Activated CD4-positive, alpha-beta T cell treated with anti-CD3 and anti-CD28 coated beads for 1 hour (primary cell): ENCODE data around the gene SOD1.

ENCODE experiments used
- DNase-seq: peaks from one replicate; pipeline ENCODE4 v3.0.0-alpha.2; 2020

SOD1 gene

GRCh38 chr21:31686272-31686915 lies 26.9 kb downstream of the SOD1 start:
- DNase-seq, result no peak

- no peak for DNase-seq
Measured at GRCh38 chr21:31687108-31687507, 27.6 kb downstream of the SOD1 start.

GRCh38 chr21:31688603-31689368 lies 29.3 kb downstream of the SOD1 start:
- DNase-seq, result no peak

- no peak for DNase-seq
Measured at GRCh38 chr21:31693222-31693621, 33.7 kb downstream of the SOD1 start.

- no peak for DNase-seq
Measured at GRCh38 chr21:31696424-31696823, 36.9 kb downstream of the SOD1 start.

GRCh38 chr21:31698461-31698860 lies 39.0 kb downstream of the SOD1 start:
- DNase-seq, result no peak

- DNase-seq, result no peak
Measured at GRCh38 chr21:31700040-31700439, 40.5 kb downstream of the SOD1 start.

- DNase-seq, result no peak
Measured at GRCh38 chr21:31706562-31706961, 47.1 kb downstream of the SOD1 start.

GRCh38 chr21:31707499-31707898 lies 48.0 kb downstream of the SOD1 start:
- no peak for DNase-seq

GRCh38 chr21:31708541-31708940 lies 49.0 kb downstream of the SOD1 start:
- no peak for DNase-seq

GRCh38 chr21:31710586-31710985 lies 51.1 kb downstream of the SOD1 start:
- no peak for DNase-seq

GRCh38 chr21:31711326-31711725 lies 51.8 kb downstream of the SOD1 start:
- DNase-seq, result no peak

GRCh38 chr21:31711745-31712285 lies 52.3 kb downstream of the SOD1 start:
- DNase-seq, result no peak

GRCh38 chr21:31713115-31713514 lies 53.6 kb downstream of the SOD1 start:
- no peak for DNase-seq

GRCh38 chr21:31713973-31714740 lies 54.7 kb downstream of the SOD1 start:
- no peak for DNase-seq

- no peak for DNase-seq
Measured at GRCh38 chr21:31714741-31715365, 55.4 kb downstream of the SOD1 start.

- no peak for DNase-seq
Measured at GRCh38 chr21:31716106-31716505, 56.6 kb downstream of the SOD1 start.
